PFSK-1 (cell line): ENCODE results near the gene CLDN3.

ENCODE experiments used
- FOXP2 ChIP-seq: optimal IDR thresholded peaks from 2 replicates; pipeline ENCODE3; 2011; ENCODE audit warnings: borderline replicate concordance, control low read depth, inconsistent platforms; ENCODE audit not compliant: insufficient read depth; ENCODE audit errors: extremely low read length, extremely low read depth
- POLR2AphosphoS5 ChIP-seq: IDR thresholded peaks from 2 replicates; pipeline ENCODE4 v1.6.1; 2012; ENCODE audit warnings: low read depth, mild to moderate bottlenecking, control low read depth, low read length, moderate library complexity
- REST ChIP-seq, 2 experiments: IDR thresholded peaks; 2 replicates each; pipeline versions ENCODE4 v1.6.1 to v1.8.0; 2011 to 2012; ENCODE audit warnings: low read depth in 2 of 2, low read length in 2 of 2, control low read depth in 1 of 2, inconsistent platforms in 1 of 2, mild to moderate bottlenecking in 1 of 2, moderate library complexity in 1 of 2; ENCODE audit not compliant: insufficient read depth in 1 of 2
- SIN3A ChIP-seq: IDR thresholded peaks from 2 replicates; pipeline ENCODE4 v1.6.1; 2012; ENCODE audit warnings: mild to moderate bottlenecking, low read length, moderate library complexity, borderline replicate concordance; ENCODE audit not compliant: insufficient read depth
- TAF1 ChIP-seq: IDR thresholded peaks from 2 replicates; pipeline ENCODE4 v1.6.1; 2012; ENCODE audit warnings: low read length, control low read depth, borderline replicate concordance; ENCODE audit not compliant: insufficient read depth

The CLDN3 gene

GRCh38 chr7:73778801-73779389, 8.8 kb upstream of the CLDN3 start:
- TF ChIP-seq POLR2AphosphoS5 = no peak
- no peak for TF ChIP-seq SIN3A
- TF ChIP-seq REST (IDR thresholded peaks at IDR 0.05; ENCODE audit: insufficient read depth in 1 of 2, low read depth in 2 of 2, low read length in 2 of 2) = no peak
- TF ChIP-seq FOXP2 = no peak

- TF ChIP-seq POLR2AphosphoS5 (no peak), SIN3A (no peak), TAF1 (no peak), REST (IDR thresholded peaks at IDR 0.05; ENCODE audit: insufficient read depth in 1 of 2, low read depth in 2 of 2, low read length in 2 of 2) (no peak), FOXP2 (no peak)
These were observed 4.9 kb upstream of the CLDN3 start for GRCh38 chr7:73774923-73775322.

GRCh38 chr7:73773700-73774517, 3.8 kb upstream of the CLDN3 start:
- TF ChIP-seq FOXP2 (no peak), REST (IDR thresholded peaks at IDR 0.05; ENCODE audit: insufficient read depth in 1 of 2, low read depth in 2 of 2, low read length in 2 of 2) (no peak), POLR2AphosphoS5 (no peak), SIN3A (no peak), TAF1 (no peak)

GRCh38 chr7:73770860-73771670, 995 bp upstream of the CLDN3 start:
- TF ChIP-seq TAF1 = no peak
- TF ChIP-seq REST (IDR thresholded peaks at IDR 0.05; ENCODE audit: insufficient read depth in 1 of 2, low read depth in 2 of 2, low read length in 2 of 2) = no peak
- no peak for TF ChIP-seq POLR2AphosphoS5
- TF ChIP-seq FOXP2 = no peak
- no peak for TF ChIP-seq SIN3A
